ENCODE results near the gene SPDYE5. TPM values are rescaled to one million over a fixed set of nuclear protein-coding genes. Genes with fewer than 3 reads are reported as not detected.
"Not testable (repeated sequence)": the region's sequence is repeated elsewhere in the genome, so short reads cannot be mapped to it uniquely, and the experiment has no call there.

SPDYE5 gene
- total and polyA plus RNA-seq, 2 experiments from 2014 or later, result 0.74 TPM; not detected in 1

GRCh38 chr7:75470166-75470565 lies 22.0 kb upstream of the SPDYE5 start:
- H3K27me3 ChIP-seq (replicated peaks; ENCODE audit: insufficient read depth); H3K9ac ChIP-seq; H4K20me1 ChIP-seq (ENCODE audit: insufficient read depth); H3K27ac ChIP-seq; in situ Hi-C loops (cut with MboI); H3K9me2 ChIP-seq (ENCODE audit: insufficient read depth); H3F3A ChIP-seq (ENCODE audit: insufficient read depth); H2AFZ ChIP-seq; H3K4me1 ChIP-seq (ENCODE audit: insufficient read depth); DNase-seq; H3K4me3 ChIP-seq; H3K9me3 ChIP-seq (ENCODE audit: low read depth); H3K4me2 ChIP-seq (ENCODE audit: unreplicated experiment): not testable (repeated sequence)
- WGBS, 2 experiments (ENCODE audit: low coverage in 1 of 2, low lambda C conversion rate in 2 of 2, missing lambda C conversion rate in 2 of 2), result 100% methylated on average over 2 of the region's 4 CpGs
- Histone ChIP-seq H3K79me2 (ENCODE audit: insufficient read depth) (peaks cover 28% of the 10 kb centered on the region), H3K36me3 (ENCODE audit: low read depth) (peaks cover 18% of the 10 kb centered on the region)

- H3K4me1 ChIP-seq (ENCODE audit: insufficient read depth); DNase-seq; in situ Hi-C loops (cut with MboI): not testable (repeated sequence)
Measured at GRCh38 chr7:75477457-75477856, 14.7 kb upstream of the SPDYE5 start.

GRCh38 chr7:75480313-75480712 lies 11.8 kb upstream of the SPDYE5 start:
- H3K4me2 ChIP-seq (ENCODE audit: unreplicated experiment); H4K20me1 ChIP-seq (ENCODE audit: insufficient read depth); H3K36me3 ChIP-seq (ENCODE audit: low read depth); in situ Hi-C loops (cut with MboI); H2AFZ ChIP-seq; H3K27ac ChIP-seq; H3K9me2 ChIP-seq (ENCODE audit: insufficient read depth); H3K27me3 ChIP-seq (replicated peaks; ENCODE audit: insufficient read depth); H3K4me1 ChIP-seq (ENCODE audit: insufficient read depth); H3K9me3 ChIP-seq (ENCODE audit: low read depth); H3K4me3 ChIP-seq; DNase-seq; H3F3A ChIP-seq (ENCODE audit: insufficient read depth); H3K9ac ChIP-seq: not testable (repeated sequence)
- H3K79me2 ChIP-seq (ENCODE audit: insufficient read depth), result peaks cover 80% of the 10 kb centered on the region

More at GRCh38 chr7:75477457-75477856, 14.7 kb upstream of the SPDYE5 start:
- not testable (repeated sequence) for H4K20me1 ChIP-seq (ENCODE audit: insufficient read depth); H3K9me2 ChIP-seq (ENCODE audit: insufficient read depth); H3K9me3 ChIP-seq (ENCODE audit: low read depth); H3K4me2 ChIP-seq (ENCODE audit: unreplicated experiment); H3F3A ChIP-seq (ENCODE audit: insufficient read depth); H3K27ac ChIP-seq; H3K27me3 ChIP-seq (replicated peaks; ENCODE audit: insufficient read depth); H2AFZ ChIP-seq; H3K9ac ChIP-seq; H3K4me3 ChIP-seq
- Histone ChIP-seq H3K36me3 (ENCODE audit: low read depth) (peaks cover 15% of the 10 kb centered on the region; the same call in 1 of the 2 replicates), H3K79me2 (ENCODE audit: insufficient read depth) (peaks cover 51% of the 10 kb centered on the region)

GRCh38 chr7:75485355-75485978 lies 6.7 kb upstream of the SPDYE5 start:
- 1 to 2% methylated on average over 23 to 31 of the region's 32 CpGs for WGBS, 2 experiments (ENCODE audit: low coverage in 1 of 2, low lambda C conversion rate in 2 of 2, missing lambda C conversion rate in 2 of 2)
- H3K27me3 ChIP-seq (replicated peaks; ENCODE audit: insufficient read depth); H3K4me1 ChIP-seq (ENCODE audit: insufficient read depth); in situ Hi-C loops (cut with MboI); H3F3A ChIP-seq (ENCODE audit: insufficient read depth); H4K20me1 ChIP-seq (ENCODE audit: insufficient read depth); H3K9me3 ChIP-seq (ENCODE audit: low read depth); H3K9me2 ChIP-seq (ENCODE audit: insufficient read depth); H3K36me3 ChIP-seq (ENCODE audit: low read depth): not testable (repeated sequence)
- Histone ChIP-seq H3K9ac (peak overlapping the region; percentile 90), H3K27ac (peak overlapping the region; percentile 74), H3K79me2 (ENCODE audit: insufficient read depth) (peaks cover 52% of the 10 kb centered on the region), H3K4me3 (peak overlapping the region; percentile 74), H2AFZ (peak overlapping the region; percentile 91), H3K4me2 (ENCODE audit: unreplicated experiment) (peak overlapping the region; percentile 92)
- DNase-seq, result peak; percentile 20

GRCh38 chr7:75485979-75486643 lies 6.0 kb upstream of the SPDYE5 start, which contains the start of gene POM121C:
TSS of gene POM121C (minus strand) at chr7:75486299. CDS start at chr7:75441496, 44,803 bp downstream.
- H3K9me2 ChIP-seq (ENCODE audit: insufficient read depth); H3K36me3 ChIP-seq (ENCODE audit: low read depth); H3F3A ChIP-seq (ENCODE audit: insufficient read depth); H3K27me3 ChIP-seq (replicated peaks; ENCODE audit: insufficient read depth); H3K4me1 ChIP-seq (ENCODE audit: insufficient read depth); H4K20me1 ChIP-seq (ENCODE audit: insufficient read depth); H3K9me3 ChIP-seq (ENCODE audit: low read depth); in situ Hi-C loops (cut with MboI): not testable (repeated sequence)
- H3K79me2 ChIP-seq (ENCODE audit: insufficient read depth), result peaks cover 48% of the 10 kb centered on the region
- H2AFZ ChIP-seq, result peak within 1 kb of the TSS; percentile 91
- DNase-seq, result peak; percentile 92
- peak within 1 kb of the TSS; percentile 90 for H3K9ac ChIP-seq
- WGBS, 2 experiments (ENCODE audit: low coverage in 1 of 2, low lambda C conversion rate in 2 of 2, missing lambda C conversion rate in 2 of 2), result 1% methylated on average over 35 to 44 of the region's 49 CpGs
- H3K27ac ChIP-seq, result peak within 1 kb of the TSS; percentile 74
- peak within 1 kb of the TSS; percentile 92 for H3K4me2 ChIP-seq (ENCODE audit: unreplicated experiment)
- H3K4me3 ChIP-seq, result peak within 1 kb of the TSS; percentile 74

- H3K4me3 ChIP-seq; H3K4me2 ChIP-seq (ENCODE audit: unreplicated experiment); H3K9me2 ChIP-seq (ENCODE audit: insufficient read depth); H3F3A ChIP-seq (ENCODE audit: insufficient read depth); H3K27me3 ChIP-seq (replicated peaks; ENCODE audit: insufficient read depth); H3K9me3 ChIP-seq (ENCODE audit: low read depth); H3K36me3 ChIP-seq (ENCODE audit: low read depth); in situ Hi-C loops (cut with MboI); H3K9ac ChIP-seq; H3K27ac ChIP-seq; H2AFZ ChIP-seq; H3K4me1 ChIP-seq (ENCODE audit: insufficient read depth); H4K20me1 ChIP-seq (ENCODE audit: insufficient read depth); DNase-seq; H3K79me2 ChIP-seq (ENCODE audit: insufficient read depth): not testable (repeated sequence)
- no CpG with 5 or more reads among the region's 4 CpGs for WGBS, 2 experiments (ENCODE audit: low coverage in 1 of 2, low lambda C conversion rate in 2 of 2, missing lambda C conversion rate in 2 of 2)
Measured at GRCh38 chr7:75509033-75509432, 16.9 kb downstream of the SPDYE5 start.

GRCh38 chr7:75518842-75519241 lies 26.7 kb downstream of the SPDYE5 start:
- H3K27me3 ChIP-seq (replicated peaks; ENCODE audit: insufficient read depth); H4K20me1 ChIP-seq (ENCODE audit: insufficient read depth); in situ Hi-C loops (cut with MboI); H3K9me2 ChIP-seq (ENCODE audit: insufficient read depth); H3K9ac ChIP-seq; H3K27ac ChIP-seq; H3K4me2 ChIP-seq (ENCODE audit: unreplicated experiment); H2AFZ ChIP-seq; H3K9me3 ChIP-seq (ENCODE audit: low read depth); H3F3A ChIP-seq (ENCODE audit: insufficient read depth); H3K4me1 ChIP-seq (ENCODE audit: insufficient read depth); H3K4me3 ChIP-seq: not testable (repeated sequence)
- peaks cover 68% of the 10 kb centered on the region for H3K79me2 ChIP-seq (ENCODE audit: insufficient read depth)
- peaks cover 31% of the 10 kb centered on the region for H3K36me3 ChIP-seq (ENCODE audit: low read depth)
- WGBS, 2 experiments (ENCODE audit: low coverage in 1 of 2, low lambda C conversion rate in 2 of 2, missing lambda C conversion rate in 2 of 2), result 44 to 53% methylated on average over 2 of the region's 2 CpGs
- peak; percentile 17 for DNase-seq

- in situ Hi-C loops (cut with MboI); H3K9me2 ChIP-seq (ENCODE audit: insufficient read depth); H3F3A ChIP-seq (ENCODE audit: insufficient read depth); H2AFZ ChIP-seq; DNase-seq; H3K27ac ChIP-seq; H3K9ac ChIP-seq; H3K4me2 ChIP-seq (ENCODE audit: unreplicated experiment); H3K27me3 ChIP-seq (replicated peaks; ENCODE audit: insufficient read depth); H3K4me1 ChIP-seq (ENCODE audit: insufficient read depth); H4K20me1 ChIP-seq (ENCODE audit: insufficient read depth); H3K9me3 ChIP-seq (ENCODE audit: low read depth); H3K4me3 ChIP-seq: not testable (repeated sequence)
- Histone ChIP-seq H3K36me3 (ENCODE audit: low read depth) (peaks cover 40% of the 10 kb centered on the region), H3K79me2 (ENCODE audit: insufficient read depth) (peaks cover 95% of the 10 kb centered on the region)
Measured at GRCh38 chr7:75521727-75522126, 29.6 kb downstream of the SPDYE5 start.
